ENCODE data around the gene PDGFRB.

The PDGFRB gene

GRCh38 chr5:150155258-150156026, at the start of gene PDGFRB:
PDGFRB (minus strand) TSS chr5:150155845; CDS start chr5:150137047, 18,798 bp downstream.
- DNase-seq = no peak

- no peak for DNase-seq
Measured at GRCh38 chr5:150204590-150204960, 48.9 kb upstream of the PDGFRB start.

GRCh38 chr5:150203832-150204589, 48.4 kb upstream of the PDGFRB start:
- no peak for DNase-seq

GRCh38 chr5:150202501-150202900, 46.9 kb upstream of the PDGFRB start:
- no peak for DNase-seq

GRCh38 chr5:150197476-150197875, 41.8 kb upstream of the PDGFRB start:
- DNase-seq = no peak

- no peak for DNase-seq
Measured at GRCh38 chr5:150196986-150197385, 41.3 kb upstream of the PDGFRB start.

GRCh38 chr5:150196514-150196913, 40.9 kb upstream of the PDGFRB start:
- DNase-seq = no peak

GRCh38 chr5:150195736-150196485, 40.3 kb upstream of the PDGFRB start:
- DNase-seq = no peak

GRCh38 chr5:150192462-150192861, 36.8 kb upstream of the PDGFRB start:
- DNase-seq = no peak

- no peak for DNase-seq
Measured at GRCh38 chr5:150190987-150191386, 35.3 kb upstream of the PDGFRB start.

- no peak for DNase-seq
Measured at GRCh38 chr5:150190503-150190979, 34.9 kb upstream of the PDGFRB start.

GRCh38 chr5:150189728-150190502, 34.3 kb upstream of the PDGFRB start, which contains the start of gene SLC6A7:
SLC6A7 (plus strand) TSS chr5:150190062; CDS start chr5:150190328, 266 bp downstream.
- DNase-seq = no peak

- no peak for DNase-seq
Measured at GRCh38 chr5:150189326-150189725, 33.7 kb upstream of the PDGFRB start.

- DNase-seq = no peak
Measured at GRCh38 chr5:150188146-150188842, 32.6 kb upstream of the PDGFRB start.

GRCh38 chr5:150186897-150187296, 31.3 kb upstream of the PDGFRB start:
- no peak for DNase-seq

- DNase-seq = no peak
Measured at GRCh38 chr5:150186137-150186536, 30.5 kb upstream of the PDGFRB start.

GRCh38 chr5:150184990-150185912, 29.6 kb upstream of the PDGFRB start:
- no peak for DNase-seq

GRCh38 chr5:150184006-150184405, 28.4 kb upstream of the PDGFRB start:
- no peak for DNase-seq

GRCh38 chr5:150183436-150183835, 27.8 kb upstream of the PDGFRB start:
- DNase-seq = no peak

GRCh38 chr5:150182774-150183173, 27.1 kb upstream of the PDGFRB start:
- no peak for DNase-seq
